Bronchial epithelial cell (primary cell): ENCODE data around the gene CBX6. TPM values are rescaled to one million over a fixed set of nuclear protein-coding genes. Genes with fewer than 3 reads are reported as not detected.
"Not testable (repeated sequence)": the region's sequence is repeated elsewhere in the genome, so short reads cannot be mapped to it uniquely, and the experiment has no call there.

ENCODE experiments used
- DNase-seq: peaks from one replicate; pipeline ENCODE4 v3.0.0-alpha.2; 2010; ENCODE audit warnings: low read depth
- FAIRE-seq: peaks from 2 replicates; lab custom pipeline; 2011; peaks lifted over from hg19 to GRCh38; lab: Jason Lieb, UNC
- H3K27me3 ChIP-seq: 2 replicates; pipeline ENCODE4 v1.5.1; 2011; ENCODE audit warnings: low read length; ENCODE audit not compliant: control insufficient read depth, insufficient read depth
- H3K36me3 ChIP-seq: 2 replicates; pipeline ENCODE4 v1.5.1; 2011; ENCODE audit warnings: low read length; ENCODE audit not compliant: control insufficient read depth, insufficient read depth
- H3K4me3 ChIP-seq: 2 replicates; pipeline ENCODE4 v1.5.1; 2011; ENCODE audit warnings: mild to moderate bottlenecking, low read depth, low read length, control low read depth
- total RNA-seq: library from RNA; depleted of rRNA; stranded (reverse); fragments of >200 nt; gene quantifications from 2 replicates; pipeline ENCODE4 v1.2.1, GENCODE V29; 2014
- TF ChIP-seq, protein P1 (sequence below): IDR thresholded peaks from 2 replicates; pipeline ENCODE4 v1.5.1; 2011; ENCODE audit warnings: mild to moderate bottlenecking, moderate library complexity, low read length, control low read depth, inconsistent platforms; ENCODE audit not compliant: insufficient read depth, severe bottlenecking

CBX6 gene
- total RNA-seq, 1 donor from 2014 or later: 6.8 TPM

DNA sequence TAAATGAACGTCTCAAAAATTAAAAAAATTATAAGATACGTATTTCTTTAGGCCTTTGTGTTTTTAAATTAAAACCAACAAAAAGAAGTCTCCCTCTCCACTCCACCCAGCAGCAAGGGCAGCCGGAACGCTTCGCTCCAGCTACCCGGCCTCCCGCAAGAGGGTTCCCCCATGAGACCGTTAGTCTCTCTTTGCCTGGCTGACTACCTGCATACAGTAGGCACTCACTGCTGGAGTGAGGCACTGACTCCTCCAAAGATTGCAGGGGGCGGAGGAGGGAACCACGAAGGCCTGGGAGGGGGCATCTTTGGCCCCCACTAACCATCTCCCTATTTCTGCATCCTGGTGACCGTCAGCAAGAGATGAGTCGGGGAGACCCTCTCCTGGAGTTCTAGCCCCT lies 10.1 kb downstream of the CBX6 start:
- no peak overlapping the region for H3K4me3 ChIP-seq
- peaks cover 8% of the 10 kb centered on the region for H3K27me3 ChIP-seq
- FAIRE-seq (no peak), DNase-seq (no peak)
- TF ChIP-seq, protein P1, sequence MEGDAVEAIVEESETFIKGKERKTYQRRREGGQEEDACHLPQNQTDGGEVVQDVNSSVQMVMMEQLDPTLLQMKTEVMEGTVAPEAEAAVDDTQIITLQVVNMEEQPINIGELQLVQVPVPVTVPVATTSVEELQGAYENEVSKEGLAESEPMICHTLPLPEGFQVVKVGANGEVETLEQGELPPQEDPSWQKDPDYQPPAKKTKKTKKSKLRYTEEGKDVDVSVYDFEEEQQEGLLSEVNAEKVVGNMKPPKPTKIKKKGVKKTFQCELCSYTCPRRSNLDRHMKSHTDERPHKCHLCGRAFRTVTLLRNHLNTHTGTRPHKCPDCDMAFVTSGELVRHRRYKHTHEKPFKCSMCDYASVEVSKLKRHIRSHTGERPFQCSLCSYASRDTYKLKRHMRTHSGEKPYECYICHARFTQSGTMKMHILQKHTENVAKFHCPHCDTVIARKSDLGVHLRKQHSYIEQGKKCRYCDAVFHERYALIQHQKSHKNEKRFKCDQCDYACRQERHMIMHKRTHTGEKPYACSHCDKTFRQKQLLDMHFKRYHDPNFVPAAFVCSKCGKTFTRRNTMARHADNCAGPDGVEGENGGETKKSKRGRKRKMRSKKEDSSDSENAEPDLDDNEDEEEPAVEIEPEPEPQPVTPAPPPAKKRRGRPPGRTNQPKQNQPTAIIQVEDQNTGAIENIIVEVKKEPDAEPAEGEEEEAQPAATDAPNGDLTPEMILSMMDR: no peak
- no peaks in the 10 kb centered on the region for H3K36me3 ChIP-seq

DNA sequence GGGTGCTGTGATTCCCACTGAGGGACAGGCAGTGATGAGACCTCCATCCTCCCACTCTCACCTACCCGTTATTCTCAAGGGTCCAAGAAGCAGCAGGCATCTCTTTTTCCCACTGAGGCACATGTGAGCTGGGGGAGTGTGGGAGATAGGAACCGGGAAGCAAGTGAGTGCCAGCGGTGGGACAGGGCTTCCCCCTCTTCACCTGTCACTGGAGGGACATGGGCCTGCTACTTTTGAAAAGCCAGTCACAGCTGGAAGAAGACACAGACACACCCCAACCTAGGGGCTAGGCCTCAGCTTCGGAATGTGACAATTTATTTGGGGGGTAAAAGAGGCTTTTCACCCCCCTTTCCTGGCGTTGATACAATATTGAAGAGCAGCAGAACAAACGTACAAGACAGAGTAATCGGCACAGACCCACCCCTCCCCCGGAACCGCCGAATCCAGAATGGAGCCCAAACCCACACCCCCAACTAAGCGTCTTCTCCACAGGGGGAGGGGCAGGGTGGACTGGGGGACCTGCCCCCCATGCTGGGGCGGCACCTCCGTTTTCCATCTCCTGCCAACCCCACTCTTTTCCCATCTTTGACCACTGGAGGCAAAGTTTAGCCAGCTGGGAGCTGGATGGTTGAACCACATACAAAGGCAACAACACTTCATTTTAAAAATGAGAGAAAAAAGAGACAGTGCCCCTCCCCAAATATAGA lies 10.7 kb downstream of the CBX6 start:
- no peak for FAIRE-seq
- DNase-seq: no peak
- no peaks in the 10 kb centered on the region for H3K36me3 ChIP-seq
- no peak overlapping the region for H3K4me3 ChIP-seq
- H3K27me3 ChIP-seq: peaks cover 8% of the 10 kb centered on the region
- TF ChIP-seq, protein P1: no peak

DNA sequence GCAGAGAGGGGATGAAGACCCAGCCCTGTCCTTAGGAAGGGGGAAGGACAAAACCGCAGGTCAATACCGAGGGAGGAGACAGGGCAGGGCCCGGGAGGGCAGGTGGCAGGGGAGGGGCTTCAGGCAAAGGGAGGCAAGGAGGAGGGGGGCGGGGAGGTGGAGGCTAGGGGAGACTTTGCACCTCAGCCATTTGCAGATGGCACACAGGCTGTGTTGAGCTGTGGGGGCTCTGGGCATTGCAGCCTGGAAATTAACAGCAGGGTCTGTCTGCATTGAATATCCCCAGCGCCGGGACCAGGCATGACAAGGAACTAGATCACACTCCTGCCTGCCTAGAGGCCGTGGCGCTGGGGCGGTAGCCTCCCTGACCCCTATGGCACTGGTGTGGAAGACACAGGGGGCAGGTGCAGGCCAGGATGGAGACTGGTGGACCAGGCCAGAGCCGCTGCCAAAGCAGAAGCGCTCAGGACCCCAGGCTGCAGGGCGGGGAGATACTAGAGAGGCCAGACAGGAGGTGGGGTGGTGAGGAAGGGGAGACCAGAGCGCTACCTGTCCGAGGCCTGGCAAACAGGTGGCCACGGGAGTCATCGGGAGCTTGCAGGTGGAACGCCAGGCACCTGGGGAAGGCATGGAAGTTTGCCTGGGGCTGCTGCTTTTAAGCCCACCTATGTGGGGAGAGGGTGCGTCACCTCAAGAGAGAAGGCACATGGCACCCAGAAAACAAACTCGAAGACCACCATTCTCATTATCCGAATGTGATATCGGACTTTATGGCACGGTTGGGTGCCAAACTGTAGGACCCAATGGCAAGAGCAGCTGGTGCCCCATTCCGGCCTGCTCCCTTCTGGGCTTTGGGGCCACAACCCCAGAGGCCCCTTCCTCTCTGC lies 11.5 kb downstream of the CBX6 start:
- TF ChIP-seq, protein P1: no peak
- FAIRE-seq (no peak), DNase-seq (no peak)
- peaks cover 8% of the 10 kb centered on the region for H3K27me3 ChIP-seq
- no peak overlapping the region for H3K4me3 ChIP-seq
- no peaks in the 10 kb centered on the region for H3K36me3 ChIP-seq

DNA sequence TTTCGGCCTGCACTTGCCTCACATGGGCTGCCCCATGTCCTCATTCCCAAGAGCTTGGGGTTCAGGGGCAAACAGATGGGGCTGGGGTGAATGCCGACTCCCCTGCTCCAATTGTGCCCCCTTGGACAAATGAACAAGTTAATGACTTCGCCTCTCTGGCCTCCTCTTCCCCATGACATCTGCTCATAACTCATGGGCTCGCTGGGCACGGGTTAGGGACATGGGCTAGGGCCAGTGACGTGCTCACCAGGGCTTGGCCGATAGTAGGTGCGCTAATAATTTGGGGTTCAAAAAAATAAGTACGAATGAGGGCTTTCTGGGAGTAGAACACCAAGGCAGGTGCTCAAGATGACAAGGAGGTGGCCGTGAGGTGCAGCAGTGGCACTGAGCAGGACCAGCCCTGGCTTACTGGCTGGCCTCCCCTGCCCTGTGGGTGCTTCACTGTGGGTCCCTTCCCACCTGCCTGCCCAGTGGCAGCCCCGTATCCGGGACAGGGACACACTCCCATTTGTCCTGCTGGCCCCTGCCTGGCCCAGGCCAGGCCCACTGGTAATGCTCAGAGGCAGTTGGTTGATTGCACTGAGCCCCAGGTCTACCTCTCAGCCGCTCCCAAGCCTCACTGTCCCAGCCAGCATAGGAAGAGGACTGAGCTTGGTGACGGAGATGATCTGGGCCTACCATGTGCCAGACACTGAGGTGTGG lies 12.3 kb downstream of the CBX6 start:
- H3K27me3 ChIP-seq: peaks cover 8% of the 10 kb centered on the region
- DNase-seq (no peak), FAIRE-seq (no peak)
- TF ChIP-seq, protein P1: no peak
- H3K36me3 ChIP-seq: no peaks in the 10 kb centered on the region
- H3K4me3 ChIP-seq: no peak overlapping the region

DNA sequence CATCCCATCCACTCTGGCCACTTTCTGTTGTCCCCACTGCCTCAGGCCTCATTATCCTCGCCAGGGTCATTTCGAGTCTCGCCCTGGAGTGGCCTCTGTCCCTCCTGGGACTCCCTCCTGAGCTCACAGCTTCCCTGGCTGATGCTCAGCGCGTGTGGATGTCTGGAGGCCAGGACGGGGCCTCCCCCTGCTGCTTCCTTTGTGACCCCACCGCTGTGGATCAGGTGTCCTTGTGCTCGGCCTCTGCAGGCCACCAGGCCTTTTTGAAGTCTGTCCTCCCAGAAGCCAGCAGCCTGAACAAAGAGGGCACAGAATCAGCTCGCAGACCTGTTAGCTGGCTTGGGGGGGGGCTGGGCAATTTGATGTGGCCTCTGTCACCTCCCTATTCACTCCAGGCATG lies 13.5 kb downstream of the CBX6 start:
- TF ChIP-seq, protein P1: no peak

DNA sequence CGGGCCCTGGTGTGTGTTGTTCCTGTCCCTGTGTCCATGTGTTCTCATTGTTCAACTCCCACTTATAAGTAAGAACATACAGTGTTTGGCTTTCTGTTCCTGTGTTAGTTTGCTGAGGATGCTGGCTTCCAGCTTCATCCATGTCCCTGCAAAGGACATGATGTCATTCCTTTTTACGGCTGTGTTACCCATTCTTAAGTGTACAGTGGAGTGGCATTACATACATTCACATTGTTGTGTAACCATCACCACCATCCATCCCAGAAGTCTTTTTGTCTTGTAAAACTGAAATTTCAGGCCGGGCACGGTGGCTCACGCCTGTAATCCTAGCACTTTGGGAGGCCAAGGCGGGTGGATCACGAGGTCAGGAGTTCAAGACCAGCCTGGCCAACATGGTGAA lies 17.5 kb downstream of the CBX6 start:
- H3K4me3 ChIP-seq, FAIRE-seq, H3K36me3 ChIP-seq, DNase-seq: not testable (repeated sequence)
- peaks cover 12% of the 10 kb centered on the region for H3K27me3 ChIP-seq

More for the DNA sequence above, 13.5 kb downstream of the CBX6 start:
- FAIRE-seq: no peak
- Histone ChIP-seq H3K27me3 (peaks cover 8% of the 10 kb centered on the region), H3K36me3 (no peaks in the 10 kb centered on the region), H3K4me3 (no peak overlapping the region)
- DNase-seq: no peak

DNA sequence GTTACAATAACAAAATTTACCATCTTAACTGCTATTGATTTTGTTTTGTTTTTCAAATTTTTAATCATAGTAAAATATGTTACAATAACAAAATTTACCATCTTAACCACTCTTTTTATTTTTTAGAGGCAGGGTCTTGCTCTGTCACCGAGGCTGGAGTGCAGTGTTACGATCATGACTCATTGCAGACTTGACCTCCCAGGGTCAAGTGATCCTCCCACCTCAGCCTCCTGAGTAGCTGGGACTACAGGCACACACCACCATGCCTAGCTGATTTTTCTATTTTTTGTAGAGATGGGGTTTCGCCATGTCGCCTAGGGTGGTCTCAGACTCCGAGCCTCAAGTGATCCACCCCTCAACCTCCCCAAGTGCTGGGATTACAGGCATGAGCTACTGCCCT lies 18.1 kb downstream of the CBX6 start:
- not testable (repeated sequence) for FAIRE-seq, H3K4me3 ChIP-seq

More for the DNA sequence above, 18.1 kb downstream of the CBX6 start:
- H3K27me3 ChIP-seq: peaks cover 12% of the 10 kb centered on the region
- DNase-seq, H3K36me3 ChIP-seq: not testable (repeated sequence)
